Parathyroid adenoma (tissue), 2 donors: Measurements from ENCODE around the gene CELSR2.

ENCODE experiments used
- H2AFZ ChIP-seq: fragments of 300-600 bp; sonication (generic); one replicate; pipeline ENCODE4 v1.7.0; 2017; ENCODE audit warnings: antibody characterized with exemption, mild to moderate bottlenecking
- H3K27ac ChIP-seq: fragments of 300-600 bp; sonication (generic); one replicate; pipeline ENCODE4 v1.7.0; 2017
- H3K27me3 ChIP-seq: fragments of 300-600 bp; sonication (generic); one replicate; pipeline ENCODE4 v1.7.0; 2017; ENCODE audit warnings: low read length; ENCODE audit not compliant: control insufficient read depth, insufficient read depth
- H3K36me3 ChIP-seq: fragments of 300-600 bp; sonication (generic); one replicate; pipeline ENCODE4 v1.7.0; 2017; ENCODE audit warnings: low read length; ENCODE audit not compliant: control insufficient read depth, insufficient read depth
- H3K4me1 ChIP-seq: fragments of 300-600 bp; sonication (generic); one replicate; pipeline ENCODE4 v1.7.0; 2017; ENCODE audit warnings: control low read depth
- H3K4me2 ChIP-seq: fragments of 300-600 bp; sonication (generic); one replicate; pipeline ENCODE4 v1.7.0; 2017; ENCODE audit warnings: low read length
- H3K4me3 ChIP-seq: fragments of 300-600 bp; sonication (generic); one replicate; pipeline ENCODE4 v1.7.0; 2017; ENCODE audit warnings: low read depth, low read length
- H3K79me2 ChIP-seq: fragments of 300-600 bp; sonication (generic); one replicate; pipeline ENCODE4 v1.7.0; 2017; ENCODE audit warnings: control low read depth
- H3K9ac ChIP-seq: fragments of 300-600 bp; sonication (generic); one replicate; pipeline ENCODE4 v1.7.0; 2017; ENCODE audit warnings: mild to moderate bottlenecking
- H3K9me3 ChIP-seq: fragments of 300-600 bp; sonication (generic); one replicate; pipeline ENCODE4 v1.7.0; 2017; ENCODE audit warnings: low read length; ENCODE audit not compliant: control insufficient read depth
- CTCF ChIP-seq: fragments of 300-600 bp; sonication (generic); IDR thresholded peaks from one replicate; pipeline ENCODE4 v1.7.0; 2017; ENCODE audit warnings: antibody characterized with exemption, mild to moderate bottlenecking
- donor health status: primary hyperparathyroidism.

The CELSR2 gene

GRCh38 chr1:109257682-109258421 lies 8.5 kb downstream of the CELSR2 start:
- H3K4me1 ChIP-seq = peaks cover 4% of the 10 kb centered on the region
- no peaks in the 10 kb centered on the region for H3K36me3 ChIP-seq
- H3K27me3 ChIP-seq = no peaks in the 10 kb centered on the region
- no peak overlapping the region for H3K4me3 ChIP-seq
- no peak overlapping the region for H2AFZ ChIP-seq
- no peaks in the 10 kb centered on the region for H3K79me2 ChIP-seq
- no peak for TF ChIP-seq CTCF
- H3K27ac ChIP-seq = no peak overlapping the region
- H3K4me2 ChIP-seq = no peak overlapping the region
- H3K9me3 ChIP-seq = no peaks in the 10 kb centered on the region
- H3K9ac ChIP-seq = no peak overlapping the region

- H3K9me3 ChIP-seq = no peaks in the 10 kb centered on the region
- H3K4me1 ChIP-seq = peaks cover 3% of the 10 kb centered on the region
- no peak overlapping the region for H3K4me2 ChIP-seq
- H3K9ac ChIP-seq = no peak overlapping the region
- TF ChIP-seq CTCF = no peak
- H3K27ac ChIP-seq = no peak overlapping the region
- H2AFZ ChIP-seq = no peak overlapping the region
- H3K27me3 ChIP-seq = no peaks in the 10 kb centered on the region
- no peak overlapping the region for H3K4me3 ChIP-seq
- no peaks in the 10 kb centered on the region for H3K79me2 ChIP-seq
- no peaks in the 10 kb centered on the region for H3K36me3 ChIP-seq
Observed at GRCh38 chr1:109258481-109259466, 9.4 kb downstream of the CELSR2 start.

- Histone ChIP-seq H3K27me3 (no peaks in the 10 kb centered on the region), H3K9me3 (no peaks in the 10 kb centered on the region), H3K4me2 (no peak overlapping the region), H3K27ac (no peak overlapping the region), H3K4me1 (no peaks in the 10 kb centered on the region), H3K9ac (no peak overlapping the region), H3K36me3 (no peaks in the 10 kb centered on the region), H3K4me3 (no peak overlapping the region), H3K79me2 (no peaks in the 10 kb centered on the region), H2AFZ (no peak overlapping the region)
- no peak for TF ChIP-seq CTCF
Observed at GRCh38 chr1:109259674-109260557, 10.6 kb downstream of the CELSR2 start.

GRCh38 chr1:109261006-109261405 lies 11.7 kb downstream of the CELSR2 start:
- Histone ChIP-seq H3K4me3 (no peak overlapping the region), H2AFZ (no peak overlapping the region), H3K27me3 (no peaks in the 10 kb centered on the region), H3K9ac (no peak overlapping the region), H3K4me2 (no peak overlapping the region), H3K36me3 (no peaks in the 10 kb centered on the region), H3K27ac (no peak overlapping the region), H3K9me3 (no peaks in the 10 kb centered on the region), H3K79me2 (no peaks in the 10 kb centered on the region), H3K4me1 (no peaks in the 10 kb centered on the region)
- TF ChIP-seq CTCF = no peak
